AG08396 (cell line): ENCODE results near the gene ZNF525.
"Not testable (repeated sequence)": the region's sequence is repeated elsewhere in the genome, so short reads cannot be mapped to it uniquely, and the experiment has no call there.

ENCODE experiments used
- DNase-seq: peaks from one replicate; pipeline ENCODE4 v3.0.0; 2012; ENCODE audit warnings: low spot score, mixed read lengths

The ZNF525 gene

GRCh38 chr19:53365134-53365898, at the start of gene ZNF525:
ZNF525 (plus strand) TSS chr19:53365705; CDS start chr19:53372282, 6,577 bp downstream.
- peak; percentile 84 for DNase-seq

- peak; percentile 34 for DNase-seq
Observed at GRCh38 chr19:53328967-53329366, 36.5 kb upstream of the ZNF525 start.

GRCh38 chr19:53332484-53332883, 33.0 kb upstream of the ZNF525 start:
- no peak for DNase-seq

GRCh38 chr19:53333066-53333462, 32.4 kb upstream of the ZNF525 start:
- DNase-seq = peak; percentile 29

GRCh38 chr19:53333463-53334449, 31.7 kb upstream of the ZNF525 start, which contains the start of gene ZNF845:
ZNF845 (plus strand) TSS chr19:53333749; CDS start chr19:53341308, 7,559 bp downstream.
- peak; percentile 91 for DNase-seq

- DNase-seq = not testable (repeated sequence)
Observed at GRCh38 chr19:53344403-53344802, 21.1 kb upstream of the ZNF525 start.

GRCh38 chr19:53355739-53356138, 9.8 kb upstream of the ZNF525 start:
- no peak for DNase-seq

- no peak for DNase-seq
Observed at GRCh38 chr19:53357821-53358581, 7.5 kb upstream of the ZNF525 start.

GRCh38 chr19:53360056-53360455, 5.4 kb upstream of the ZNF525 start:
- DNase-seq = not testable (repeated sequence)

GRCh38 chr19:53365899-53366493, 491 bp downstream of the ZNF525 start:
- DNase-seq = peak; percentile 22

- DNase-seq = no peak
Observed at GRCh38 chr19:53372196-53372595, 6.7 kb downstream of the ZNF525 start.

GRCh38 chr19:53374288-53374687, 8.8 kb downstream of the ZNF525 start:
- no peak for DNase-seq

GRCh38 chr19:53374743-53375142, 9.2 kb downstream of the ZNF525 start:
- no peak for DNase-seq

- no peak for DNase-seq
Observed at GRCh38 chr19:53381376-53381775, 15.9 kb downstream of the ZNF525 start.

GRCh38 chr19:53388168-53388567, 22.7 kb downstream of the ZNF525 start:
- peak; percentile 5 for DNase-seq

GRCh38 chr19:53388904-53389303, 23.4 kb downstream of the ZNF525 start:
- no peak for DNase-seq

GRCh38 chr19:53389571-53389970, 24.1 kb downstream of the ZNF525 start:
- no peak for DNase-seq

GRCh38 chr19:53389978-53390377, 24.5 kb downstream of the ZNF525 start:
- peak; percentile 3 for DNase-seq

GRCh38 chr19:53394522-53394973, 29.0 kb downstream of the ZNF525 start:
- peak; percentile 52 for DNase-seq

- DNase-seq = peak; percentile 95
Observed at GRCh38 chr19:53394974-53395839, 29.7 kb downstream of the ZNF525 start, which contains the start of gene ZNF765. ZNF765 (plus strand) TSS chr19:53395149; CDS start chr19:53398016, 2,867 bp downstream.
